GM12891 (cell line): ENCODE measurements around the gene VPS13D.

ENCODE experiments used
- DNase-seq: peaks from one replicate; pipeline ENCODE4 v3.0.0; 2011; ENCODE audit warnings: low spot score; ENCODE audit not compliant: insufficient read length
- FAIRE-seq: peaks from 2 replicates; lab custom pipeline; 2011; peaks lifted over from hg19 to GRCh38; lab: Jason Lieb, UNC
- PAX5 ChIP-seq: IDR thresholded peaks from 2 replicates; pipeline ENCODE4 v1.6.1; 2011; ENCODE audit warnings: low read length, moderate library complexity, mild to moderate bottlenecking; ENCODE audit not compliant: insufficient read depth, severe bottlenecking
- POLR2A ChIP-seq: IDR thresholded peaks from 2 replicates; pipeline ENCODE4 v1.6.1; 2011; ENCODE audit warnings: low read depth, low read length, control low read depth
- POLR2AphosphoS5 ChIP-seq: IDR thresholded peaks from 2 replicates; pipeline ENCODE4 v1.6.1; 2011; ENCODE audit warnings: low read depth, low read length, control low read depth
- POU2F2 ChIP-seq: IDR thresholded peaks from 2 replicates; pipeline ENCODE4 v1.6.1; 2011; ENCODE audit warnings: low read depth, mild to moderate bottlenecking, control low read depth, low read length, moderate library complexity
- SPI1 ChIP-seq: IDR thresholded peaks from 2 replicates; pipeline ENCODE4 v1.6.1; 2011; ENCODE audit warnings: low read depth, low read length, control low read depth
- TAF1 ChIP-seq: IDR thresholded peaks from 2 replicates; pipeline ENCODE4 v1.6.1; 2011; ENCODE audit warnings: low read depth, low read length, control low read depth

Gene VPS13D

DNA sequence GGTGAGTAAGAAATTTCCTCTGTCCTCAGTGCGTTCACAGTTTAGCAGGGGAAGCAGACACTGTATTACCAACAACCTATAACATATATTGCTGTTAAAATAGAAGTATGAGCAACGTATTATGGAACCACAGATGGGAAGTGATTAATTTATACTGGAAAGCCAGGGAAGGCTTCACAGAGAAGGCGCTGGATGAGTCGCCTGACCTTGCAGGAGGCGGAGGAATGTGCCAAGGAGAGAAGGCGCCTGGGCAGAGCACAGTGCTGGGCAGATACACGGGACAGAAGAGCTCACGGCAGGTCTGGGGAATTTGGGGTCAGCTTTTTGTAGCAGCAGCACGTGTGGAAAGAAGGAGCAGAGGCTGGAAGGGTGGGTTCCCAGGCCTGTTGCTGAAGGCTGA is 271.8 kb downstream of the VPS13D start:
- no peak for DNase-seq
- FAIRE-seq: no peak
- TF ChIP-seq POLR2A (no peak), TAF1 (no peak), PAX5 (no peak), POU2F2 (no peak), POLR2AphosphoS5 (no peak), SPI1 (no peak)

DNA sequence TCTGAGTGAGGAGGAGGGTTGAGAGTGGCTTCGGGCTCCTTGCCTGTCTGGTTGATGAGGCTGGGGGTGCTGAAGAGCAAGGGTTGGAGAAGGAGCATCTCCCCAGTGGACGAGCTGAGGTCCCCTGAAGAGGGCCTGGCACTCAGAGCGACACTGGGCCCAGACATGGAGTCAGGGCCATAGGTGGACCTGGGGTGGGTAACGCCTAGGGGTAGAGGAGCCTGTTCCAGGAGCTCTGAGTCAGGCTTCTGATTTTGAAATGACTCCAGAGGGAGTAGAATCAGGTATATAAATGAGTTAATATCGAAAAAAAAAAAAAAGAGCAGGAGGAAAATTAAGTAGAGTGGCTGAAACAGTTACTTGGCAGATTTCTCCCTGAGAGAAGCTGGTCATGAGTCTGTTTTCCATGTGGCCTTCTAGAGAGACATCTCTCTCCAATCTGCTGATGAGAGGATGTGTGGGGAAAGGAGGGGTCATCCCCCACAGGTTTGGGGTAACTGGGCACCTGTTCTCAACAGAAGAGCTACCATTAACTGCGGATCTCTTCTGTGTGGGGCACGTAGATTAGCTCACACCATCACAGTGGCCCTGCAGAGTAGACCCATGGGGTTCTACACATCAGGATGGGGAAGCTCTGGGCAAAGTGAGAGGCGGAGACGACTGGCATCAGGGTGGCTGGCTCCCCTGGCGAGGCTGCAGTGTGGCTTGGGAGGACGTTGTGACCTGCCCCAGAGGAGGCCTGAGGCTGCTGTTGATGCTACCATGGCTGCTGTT is 272.7 kb downstream of the VPS13D start:
- DNase-seq: no peak
- FAIRE-seq: no peak
- TF ChIP-seq POLR2A: no peak
- TF ChIP-seq PAX5: no peak
- TF ChIP-seq TAF1: no peak
- TF ChIP-seq POLR2AphosphoS5: no peak
- TF ChIP-seq POU2F2: no peak
- TF ChIP-seq SPI1: no peak

DNA sequence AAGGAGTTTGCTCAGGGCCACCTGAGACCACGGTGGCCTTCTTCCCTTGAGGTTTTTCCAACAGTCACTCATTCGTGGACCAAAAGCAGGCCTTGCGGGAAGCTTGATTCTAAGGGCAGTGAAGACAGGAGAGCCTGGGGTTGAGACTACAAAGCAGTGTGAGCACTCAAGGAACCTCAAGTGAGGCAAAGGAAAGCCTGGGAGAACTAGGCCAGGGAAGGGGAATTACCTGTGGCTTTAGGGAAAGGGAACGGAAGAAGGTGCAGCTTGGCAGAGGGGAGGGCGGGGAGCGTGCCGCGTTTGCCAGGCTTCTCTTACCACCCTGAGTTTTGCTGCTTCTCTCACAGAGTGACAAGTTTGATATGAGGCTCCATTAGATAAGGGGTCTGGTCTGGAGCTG is 273.9 kb downstream of the VPS13D start:
- TF ChIP-seq POU2F2 (no peak), POLR2AphosphoS5 (no peak), POLR2A (no peak), TAF1 (no peak), SPI1 (no peak), PAX5 (no peak)
- FAIRE-seq (no peak), DNase-seq (no peak)

DNA sequence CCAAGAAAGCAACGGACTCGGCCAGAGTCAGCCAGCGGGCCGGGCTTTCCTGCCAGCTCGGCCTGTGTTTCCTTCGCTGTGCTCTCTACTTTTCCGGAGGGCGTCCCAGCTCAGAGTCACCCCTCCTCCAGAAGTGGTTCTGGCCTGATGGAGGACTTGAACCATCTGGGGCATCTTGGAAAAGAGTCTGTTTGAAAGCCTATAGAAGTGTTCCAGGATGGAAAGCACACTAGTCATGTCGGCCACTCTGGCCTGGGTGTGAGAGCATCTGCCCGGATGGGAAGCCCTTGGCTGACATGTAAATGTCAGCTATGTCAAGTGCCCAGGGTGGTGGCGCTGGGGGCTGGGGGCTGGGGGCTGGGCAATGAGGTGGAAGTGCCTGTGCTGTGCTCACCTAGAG is 274.8 kb downstream of the VPS13D start:
- DNase-seq: no peak
- TF ChIP-seq POLR2A (no peak), POU2F2 (no peak), POLR2AphosphoS5 (no peak), PAX5 (no peak), TAF1 (no peak), SPI1 (no peak)
- FAIRE-seq: no peak

DNA sequence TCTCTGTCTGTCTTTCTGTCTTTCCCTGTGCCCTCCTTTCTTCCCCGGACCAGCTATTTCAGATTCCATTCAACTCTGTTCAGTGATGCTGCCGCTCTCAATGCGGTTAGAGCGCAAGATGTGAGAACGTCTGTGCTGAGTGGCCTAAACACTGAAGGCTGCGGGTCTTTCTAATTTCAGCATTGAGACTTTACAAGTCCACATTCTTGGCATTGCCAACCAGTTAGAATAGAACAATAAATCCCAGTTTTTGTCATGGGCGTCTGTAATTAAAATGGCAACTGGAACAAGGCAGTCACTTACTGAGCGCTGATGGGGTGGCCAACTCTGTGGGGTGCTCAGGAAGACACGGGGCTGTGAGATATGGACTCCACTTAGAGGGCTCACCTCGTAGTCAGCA is 275.4 kb downstream of the VPS13D start:
- TF ChIP-seq TAF1 (no peak), POLR2A (no peak), POU2F2 (no peak), POLR2AphosphoS5 (no peak), SPI1 (no peak), PAX5 (no peak)
- no peak for DNase-seq
- FAIRE-seq: no peak

DNA sequence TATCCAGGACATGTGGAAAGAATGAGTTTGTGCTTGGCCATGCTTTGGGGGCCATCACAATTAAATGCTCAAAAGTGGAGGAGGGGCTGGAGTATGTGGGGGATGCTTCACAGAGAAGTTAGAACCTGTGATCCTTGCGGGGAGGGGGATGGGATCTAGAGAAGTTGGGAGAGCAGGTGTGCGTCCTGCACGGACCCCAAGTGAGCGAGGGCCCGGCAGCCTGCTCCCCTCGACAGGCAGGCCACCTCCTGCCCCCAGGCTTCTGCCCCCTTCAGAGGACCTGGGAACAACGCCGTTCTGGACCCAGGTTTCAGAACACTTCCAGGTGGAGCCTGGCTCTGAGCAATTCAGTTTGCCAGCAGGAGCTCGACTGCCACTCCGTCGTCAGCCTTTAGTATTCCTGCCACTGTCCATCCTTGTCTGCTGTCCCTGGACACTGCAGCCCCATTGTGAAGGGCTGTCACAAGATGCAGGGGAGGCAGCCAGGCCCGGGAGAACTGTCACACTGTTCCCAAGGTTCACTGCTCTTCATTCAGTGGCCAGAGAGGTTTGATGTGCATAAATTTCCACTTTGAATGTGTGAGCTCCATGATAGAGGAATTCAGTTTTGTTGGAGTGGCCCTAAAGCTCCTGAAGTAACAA is 275.9 kb downstream of the VPS13D start:
- no peak for FAIRE-seq
- TF ChIP-seq POLR2AphosphoS5: no peak
- no peak for TF ChIP-seq POLR2A
- no peak for TF ChIP-seq TAF1
- TF ChIP-seq PAX5: no peak
- TF ChIP-seq POU2F2: no peak
- no peak for TF ChIP-seq SPI1
- no peak for DNase-seq

DNA sequence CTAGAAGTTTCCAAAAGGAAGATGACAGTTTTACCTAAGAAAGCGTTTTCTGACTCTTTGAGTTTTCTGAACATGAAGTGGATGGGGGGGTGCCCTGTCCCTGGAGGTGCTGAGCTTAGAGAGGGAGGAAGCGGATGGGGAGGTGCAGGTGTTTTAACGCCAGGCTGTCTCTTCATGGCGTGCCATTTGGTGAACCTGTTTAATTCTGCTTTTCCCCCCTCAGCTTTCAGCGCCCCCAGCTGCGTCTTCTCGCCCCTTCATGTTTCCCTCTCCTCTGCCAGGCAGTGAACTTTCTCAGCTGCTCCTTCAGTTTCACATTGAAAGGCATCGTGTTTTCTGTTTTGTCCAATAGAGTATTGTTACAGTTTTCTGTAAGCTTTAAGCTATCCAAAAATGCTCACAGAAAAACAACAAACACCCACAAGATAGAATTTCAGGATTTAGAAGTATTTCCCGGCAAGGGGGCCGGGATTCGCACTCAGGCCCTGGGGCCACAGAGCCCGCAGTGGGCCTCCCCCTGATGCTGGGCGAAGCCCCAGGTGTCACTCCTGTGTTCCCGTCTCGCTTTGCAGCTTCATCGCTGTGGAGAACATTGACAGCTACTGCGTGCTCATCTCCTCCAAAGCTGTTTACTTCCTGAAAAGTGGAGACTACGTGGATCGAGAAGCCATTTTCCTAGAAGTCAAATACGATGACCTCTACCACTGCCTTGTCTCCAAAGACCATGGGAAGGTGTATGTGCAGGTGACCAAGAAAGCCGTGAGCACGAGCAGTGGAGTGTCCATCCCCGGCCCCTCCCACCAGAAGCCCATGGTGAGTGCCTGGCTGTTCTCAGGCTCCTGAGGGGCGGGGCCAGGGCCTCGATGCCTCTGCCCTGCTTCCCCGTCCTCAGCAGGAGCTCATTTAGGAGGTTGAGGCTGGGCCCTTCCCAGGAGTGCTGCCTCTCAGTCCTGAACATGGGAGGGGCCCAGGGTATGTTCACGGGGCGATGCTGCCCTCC is 276.8 kb downstream of the VPS13D start:
- TF ChIP-seq POU2F2 (no peak), POLR2AphosphoS5 (no peak)
- DNase-seq (no peak), FAIRE-seq (no peak)

DNA sequence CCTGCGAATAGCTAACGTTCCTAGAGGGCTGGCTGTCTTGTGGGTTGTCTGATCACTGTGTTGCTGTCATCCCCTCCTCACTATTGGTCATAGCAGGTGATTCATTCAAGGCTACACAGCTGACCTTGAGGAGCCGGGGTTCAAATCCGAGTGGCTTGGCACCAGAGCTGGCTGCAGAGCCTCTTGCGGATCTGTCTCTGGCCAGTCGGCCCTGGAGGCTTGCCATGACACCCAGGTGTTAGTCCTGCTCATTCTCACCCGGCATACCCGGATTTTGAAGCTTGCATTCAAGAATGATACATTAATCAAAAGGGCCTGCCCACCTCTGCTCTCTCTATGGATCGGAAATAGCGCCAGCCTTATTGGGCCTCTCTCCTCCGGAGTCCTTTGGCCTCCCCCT is 277.8 kb downstream of the VPS13D start:
- TF ChIP-seq POLR2A: no peak
- TF ChIP-seq PAX5: no peak
- TF ChIP-seq POLR2AphosphoS5: no peak
- TF ChIP-seq TAF1: no peak
- FAIRE-seq (no peak), DNase-seq (no peak)

DNA sequence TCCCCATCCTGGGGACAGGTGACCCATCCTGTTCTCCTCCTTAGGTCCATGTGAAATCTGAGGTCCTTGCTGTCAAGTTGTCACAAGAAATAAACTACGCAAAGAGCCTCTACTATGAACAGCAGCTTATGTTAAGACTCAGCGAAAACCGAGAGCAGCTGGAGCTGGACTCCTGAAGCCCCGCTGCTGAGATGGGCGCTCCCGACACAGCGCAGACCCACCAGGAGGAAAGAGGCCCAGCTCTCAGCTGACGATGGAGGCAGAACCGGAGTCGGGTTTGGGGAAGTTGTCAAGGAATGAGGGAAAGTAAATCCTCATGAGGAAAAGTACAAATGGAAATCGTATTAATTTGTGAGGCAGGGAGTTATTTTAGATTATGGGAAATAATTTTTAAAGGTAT is 279.0 kb downstream of the VPS13D start:
- FAIRE-seq (no peak), DNase-seq (no peak)
- no peak for TF ChIP-seq POLR2A
- TF ChIP-seq POLR2AphosphoS5: no peak
- TF ChIP-seq SPI1: no peak
- no peak for TF ChIP-seq POU2F2
- no peak for TF ChIP-seq PAX5
- no peak for TF ChIP-seq TAF1

DNA sequence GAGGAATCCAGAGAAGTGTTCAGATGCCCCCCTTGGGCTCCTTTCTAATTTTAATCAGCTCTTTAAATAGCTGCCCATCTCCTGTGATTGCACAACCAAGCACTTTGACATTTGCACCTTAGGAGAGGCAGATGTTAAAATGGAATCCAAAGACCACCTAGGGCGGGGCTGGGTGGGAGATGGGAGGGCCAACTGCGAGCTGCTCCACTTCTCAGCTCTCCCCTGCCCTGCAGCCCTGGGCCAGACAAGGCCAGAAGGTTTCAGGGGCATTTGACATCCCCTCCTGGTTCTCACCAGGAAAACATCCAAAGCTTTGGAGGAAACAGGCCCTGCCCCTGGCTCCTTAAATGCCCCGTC is 281.3 kb downstream of the VPS13D start:
- DNase-seq (no peak), FAIRE-seq (no peak)
- TF ChIP-seq POLR2AphosphoS5: no peak
